PC-9 (cell line): ENCODE measurements around the gene DPH7. TPM values are rescaled to one million over a fixed set of nuclear protein-coding genes. Genes with fewer than 3 reads are reported as not detected.

Experiments used
- BruUV-seq: library from RNA; stranded (reverse); fragments of 400-500 nt; replicated peaks from 2 replicates; lab custom pipeline; 2021; lab: Mats Ljungman, UMichigan
- CTCF ChIA-PET: fragments of 300-600 bp; sonication (Branson Sonifier 250); formaldehyde crosslinking; loops from one replicate; lab custom pipeline; 2022; ENCODE audit warnings: antibody characterized with exemption; lab: Charles Lee
- POLR2A ChIA-PET: fragments of 300-600 bp; sonication (Branson Sonifier 250); formaldehyde crosslinking; loops from one replicate; lab custom pipeline; 2022; ENCODE audit warnings: antibody characterized with exemption; ENCODE audit not compliant: unreplicated experiment; lab: Charles Lee
- DNase-seq, 2 experiments: peaks; one replicate each; pipeline versions ENCODE4 v3.0.0 to v3.0.0-alpha.2; 2015 to 2022; ENCODE audit warnings: mixed read lengths in 1 of 2
- H2AFZ ChIP-seq: fragments of 200-600 bp; sonication (generic); 2 replicates; pipeline ENCODE4 v1.8.1; 2017; ENCODE audit warnings: antibody characterized with exemption
- H3F3A ChIP-seq: fragments of 200-600 bp; sonication (generic); 2 replicates; pipeline ENCODE4 v1.8.1; 2017; ENCODE audit warnings: antibody characterized with exemption, mild to moderate bottlenecking, low read depth; ENCODE audit not compliant: insufficient read depth
- H3K27ac ChIP-seq: fragments of 200-600 bp; sonication (generic); 2 replicates; pipeline ENCODE4 v1.6.1; 2016; ENCODE audit warnings: mixed run types
- H3K27me3 ChIP-seq: fragments of 200-600 bp; sonication (generic); 2 replicates; pipeline ENCODE4 v1.6.1; 2016; ENCODE audit warnings: low read depth, mixed run types; ENCODE audit not compliant: insufficient read depth
- H3K36me3 ChIP-seq: fragments of 200-600 bp; sonication (generic); 2 replicates; pipeline ENCODE4 v1.6.1; 2016; ENCODE audit warnings: low read depth, mixed run types
- H3K4me1 ChIP-seq: fragments of 200-600 bp; sonication (generic); replicated peaks from 2 replicates; pipeline ENCODE4 v1.6.1; 2016; ENCODE audit warnings: mixed run types; ENCODE audit not compliant: insufficient read depth
- H3K4me2 ChIP-seq: fragments of 200-600 bp; sonication (generic); 2 replicates; pipeline ENCODE4 v1.6.1; 2017; ENCODE audit warnings: mixed run types
- H3K4me3 ChIP-seq: fragments of 200-600 bp; sonication (generic); 2 replicates; pipeline ENCODE4 v1.6.1; 2016; ENCODE audit warnings: mixed run types
- H3K79me2 ChIP-seq: fragments of 200-600 bp; sonication (generic); 2 replicates; pipeline ENCODE4 v1.6.1; 2017; ENCODE audit warnings: low read depth, mixed run types
- H3K9me2 ChIP-seq: fragments of 200-600 bp; sonication (generic); 2 replicates; pipeline ENCODE4 v1.8.1; 2017; ENCODE audit warnings: mild to moderate bottlenecking; ENCODE audit not compliant: insufficient read depth
- H3K9me3 ChIP-seq: fragments of 200-600 bp; sonication (generic); 2 replicates; pipeline ENCODE4 v1.8.1; 2016; ENCODE audit warnings: low read depth; ENCODE audit not compliant: insufficient read depth
- H4K20me1 ChIP-seq: fragments of 200-600 bp; sonication (generic); 2 replicates; pipeline ENCODE4 v1.8.1; 2017; ENCODE audit not compliant: insufficient read depth
- CTCF ChIP-seq: fragments of 200-600 bp; sonication (generic); conservative IDR thresholded peaks from 2 replicates; pipeline ENCODE4 v1.6.1; 2017; ENCODE audit warnings: mixed run types, antibody characterized with exemption, mild to moderate bottlenecking, moderate library complexity
- EZH2 ChIP-seq: fragments of 200-600 bp; sonication (generic); IDR thresholded peaks from 2 replicates; pipeline ENCODE4 v1.8.0; 2017; ENCODE audit warnings: antibody characterized with exemption, low read depth
- intact Hi-C: fragments of 100-400 bp; cut with micrococcal nuclease; formaldehyde crosslinking; loops from one replicate; pipeline ENCODE4 v1.10.0; 2022; ENCODE audit not compliant: unreplicated experiment
- total RNA-seq: library from RNA; stranded (reverse); gene quantifications from 2 replicates; pipeline ENCODE4 v1.2.3, GENCODE V29; 2021

Gene DPH7
- total RNA-seq, 1 experiment from 2014 or later: 48.5 TPM

- intact Hi-C loops: no loop called here
- CTCF ChIA-PET: interaction anchor here (0.7 kb wide), 1 partner anchor 259 kb away, joined by 4 read pairs; no protein-coding TSS in a partner anchor
- BruUV-seq: no TSS peak
Observed at GRCh38 chr9:137544176-137544760, 34.5 kb downstream of the DPH7 start.

GRCh38 chr9:137543237-137543963 lies 35.3 kb downstream of the DPH7 start:
- no peak for DNase-seq
- Histone ChIP-seq H3K27ac (no peak overlapping the region), H3K79me2 (no peaks in the 10 kb centered on the region), H3F3A (no peaks in the 10 kb centered on the region; the same call in 1 of the 2 replicates), H2AFZ (no peak overlapping the region), H3K36me3 (no peaks in the 10 kb centered on the region), H4K20me1 (no peaks in the 10 kb centered on the region), H3K9me2 (no peaks in the 10 kb centered on the region), H3K4me3 (no peak overlapping the region), H3K4me2 (no peak overlapping the region), H3K9me3 (no peaks in the 10 kb centered on the region), H3K27me3 (peaks cover 22% of the 10 kb centered on the region; the same call in 1 of the 2 replicates), H3K4me1 (no peaks in the 10 kb centered on the region)
- POLR2A ChIA-PET: no interaction called here
- CTCF ChIA-PET: no interaction called here
- intact Hi-C loops: no loop called here
- BruUV-seq: no TSS peak
- TF ChIP-seq CTCF (no peak), EZH2 (no peak)

More at GRCh38 chr9:137544176-137544760, 34.5 kb downstream of the DPH7 start:
- no peaks in the 10 kb centered on the region for H3K36me3 ChIP-seq
- no peak overlapping the region for H2AFZ ChIP-seq
- H3F3A ChIP-seq: no peaks in the 10 kb centered on the region; the same call in 1 of the 2 replicates
- H3K27ac ChIP-seq: no peak overlapping the region
- TF ChIP-seq EZH2 (no peak), CTCF (no peak)
- H3K4me2 ChIP-seq: no peak overlapping the region
- DNase-seq: no peak
- no peaks in the 10 kb centered on the region for H3K79me2 ChIP-seq
- no peaks in the 10 kb centered on the region for H4K20me1 ChIP-seq
- H3K4me1 ChIP-seq: no peaks in the 10 kb centered on the region
- POLR2A ChIA-PET: no interaction called here
- peaks cover 22% of the 10 kb centered on the region; the same call in 1 of the 2 replicates for H3K27me3 ChIP-seq
- H3K9me3 ChIP-seq: no peaks in the 10 kb centered on the region
- no peaks in the 10 kb centered on the region for H3K9me2 ChIP-seq
- H3K4me3 ChIP-seq: no peak overlapping the region

GRCh38 chr9:137542486-137542885 lies 36.2 kb downstream of the DPH7 start:
- Histone ChIP-seq H3K9me3 (no peaks in the 10 kb centered on the region), H3F3A (no peaks in the 10 kb centered on the region; the same call in 1 of the 2 replicates), H3K27me3 (peaks cover 22% of the 10 kb centered on the region; the same call in 1 of the 2 replicates), H3K9me2 (no peaks in the 10 kb centered on the region), H3K4me1 (no peaks in the 10 kb centered on the region), H3K27ac (no peak overlapping the region), H4K20me1 (no peaks in the 10 kb centered on the region), H3K4me2 (no peak overlapping the region), H3K4me3 (no peak overlapping the region), H3K36me3 (no peaks in the 10 kb centered on the region), H2AFZ (no peak overlapping the region), H3K79me2 (no peaks in the 10 kb centered on the region)
- CTCF ChIA-PET: interaction anchor here (0.6 kb wide), 1 partner anchor 19 kb away, joined by 3 read pairs; no protein-coding TSS in a partner anchor
- intact Hi-C loops: no loop called here
- POLR2A ChIA-PET: no interaction called here
- no peak for DNase-seq
- TF ChIP-seq EZH2 (no peak), CTCF (no peak)
- BruUV-seq: no TSS peak
